Stimulated activated naive CD4-positive, alpha-beta T cell (primary cell): ENCODE measurements around the gene UNC5C.

Experiments used
- DNase-seq, 6 experiments: peaks; one replicate each; lab custom pipeline; 2025; lab: John Stamatoyannopoulos, UW

The UNC5C gene

GRCh38 chr4:95265814-95266740, 282.7 kb downstream of the UNC5C start:
- no peak for DNase-seq

- no peak for DNase-seq
These were observed 283.9 kb downstream of the UNC5C start for GRCh38 chr4:95264843-95265242.

GRCh38 chr4:95263960-95264359, 284.8 kb downstream of the UNC5C start:
- DNase-seq: no peak

- DNase-seq: no peak
These were observed 285.4 kb downstream of the UNC5C start for GRCh38 chr4:95263391-95263790.

- DNase-seq: no peak
These were observed 292.5 kb downstream of the UNC5C start for GRCh38 chr4:95256108-95256835.

- DNase-seq: no peak
These were observed 293.2 kb downstream of the UNC5C start for GRCh38 chr4:95255396-95256107.

DNA sequence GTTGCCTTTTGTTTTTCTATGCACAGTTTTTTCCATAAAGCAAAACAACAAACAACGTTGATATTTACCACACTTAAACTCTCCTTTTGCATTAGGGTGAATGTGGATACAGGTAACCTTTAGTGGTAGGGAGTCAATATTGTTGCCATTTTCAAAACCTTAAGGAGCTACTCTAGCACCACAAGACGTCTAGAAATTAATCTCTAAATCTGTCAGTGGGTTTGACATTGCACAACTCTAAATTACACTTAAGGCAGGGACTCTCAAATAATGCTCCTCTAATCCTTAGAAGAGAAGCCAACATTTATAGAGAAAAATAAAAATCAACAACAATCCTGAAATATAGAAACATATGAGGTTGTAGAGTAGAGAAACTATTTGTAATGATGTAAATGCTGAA, 297.2 kb downstream of the UNC5C start:
- DNase-seq: no peak

- DNase-seq: no peak
These were observed 298.1 kb downstream of the UNC5C start for GRCh38 chr4:95250544-95251137.

DNA sequence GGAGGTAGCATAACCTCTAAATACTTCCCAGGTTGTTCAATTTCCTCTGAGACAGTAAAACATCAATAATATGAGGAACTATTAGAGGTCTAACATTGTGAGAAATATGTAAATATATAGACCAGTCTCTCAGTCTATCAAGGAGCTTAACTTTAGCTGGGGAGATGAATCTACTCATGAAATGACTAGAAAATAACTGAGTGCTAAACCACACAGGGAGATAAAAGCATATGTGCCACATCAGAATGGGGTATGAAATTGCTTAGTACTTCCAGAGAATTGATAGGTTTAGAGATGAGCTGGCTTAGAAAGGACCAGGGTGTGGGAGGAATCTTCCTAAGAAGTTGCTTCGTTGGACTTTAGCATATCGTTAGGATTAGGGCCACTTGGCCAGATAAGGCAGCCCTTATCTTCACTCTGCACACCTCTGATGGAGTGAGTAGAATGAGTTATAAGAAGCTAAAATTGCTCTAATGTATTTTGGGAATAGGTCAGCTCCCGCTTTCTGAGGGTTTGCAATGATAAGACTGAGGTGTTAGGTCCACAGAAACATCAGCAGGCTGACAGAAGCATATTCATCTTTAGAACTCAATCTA, 299.2 kb downstream of the UNC5C start:
- no peak for DNase-seq

DNA sequence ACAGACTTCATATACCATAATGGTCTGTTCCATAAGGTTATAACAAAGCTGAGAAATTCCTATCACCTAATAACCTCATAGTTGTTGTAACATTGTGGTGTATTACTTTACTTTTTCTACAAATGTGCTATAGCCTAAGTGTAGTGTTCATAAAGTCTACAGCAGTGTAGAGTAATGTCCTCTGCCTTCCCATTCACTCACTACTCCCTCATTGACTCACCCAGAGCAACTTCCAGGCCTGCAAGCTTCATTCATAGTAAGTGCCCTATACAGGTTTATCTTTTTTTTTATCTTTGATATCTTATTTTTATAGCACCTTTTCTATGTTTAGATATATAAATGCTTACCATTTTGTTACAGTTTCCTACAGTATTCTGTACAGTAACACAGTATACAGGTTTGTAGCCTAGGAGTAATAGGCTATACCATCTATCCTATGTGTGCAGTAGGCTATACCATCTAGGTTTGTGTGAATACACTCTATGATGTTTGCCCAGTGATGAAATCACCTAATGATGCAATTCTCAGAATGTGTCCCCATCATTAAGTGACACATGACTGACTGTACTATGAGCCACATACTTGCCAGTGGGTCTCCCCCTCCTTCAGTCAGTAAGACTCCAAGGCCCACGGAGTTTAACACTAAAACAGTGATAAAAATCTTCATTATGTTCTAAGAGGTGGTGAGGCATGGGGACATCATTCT, 299.9 kb downstream of the UNC5C start:
- DNase-seq: no peak

- DNase-seq: no peak
These were observed 304.9 kb downstream of the UNC5C start for GRCh38 chr4:95243892-95244291.

DNA sequence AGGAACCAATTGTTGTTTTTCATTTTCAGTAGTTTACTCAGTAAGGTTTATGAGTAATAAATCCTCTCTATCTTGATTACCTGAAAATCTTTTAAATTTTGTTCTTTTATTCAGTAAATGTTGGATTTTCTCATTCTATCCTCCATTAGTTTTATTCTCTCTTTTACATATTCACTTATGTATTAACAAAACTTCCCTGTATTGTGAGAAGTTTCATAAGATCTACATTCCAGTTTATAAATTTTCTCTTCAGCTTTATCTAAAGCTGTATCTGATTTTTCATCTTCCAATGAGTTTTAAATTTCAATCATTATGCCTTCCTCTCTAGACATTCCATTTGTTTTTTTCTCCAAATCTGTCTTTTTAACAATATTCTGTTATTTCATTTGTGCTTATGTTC, 310.2 kb downstream of the UNC5C start:
- DNase-seq: no peak

GRCh38 chr4:95232358-95233156, 316.2 kb downstream of the UNC5C start:
- DNase-seq: no peak

DNA sequence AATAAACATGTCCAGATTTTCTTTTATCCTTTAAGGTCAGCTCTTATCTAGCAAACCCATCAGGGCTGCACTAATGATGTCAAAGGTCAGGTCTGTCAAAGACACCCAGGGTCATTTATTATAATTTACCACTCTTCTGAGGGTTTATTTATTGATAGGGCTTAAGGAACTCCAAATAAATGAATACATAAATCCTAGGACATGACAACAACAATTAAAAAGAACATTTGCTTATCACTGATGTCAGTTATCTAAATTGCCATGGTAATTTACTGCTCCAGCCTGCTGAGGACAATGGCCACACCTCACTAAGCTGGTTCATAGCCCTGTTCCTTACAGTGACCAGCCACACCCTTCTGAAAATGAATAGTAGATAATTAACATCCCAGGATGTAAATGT, 317.1 kb downstream of the UNC5C start:
- no peak for DNase-seq

GRCh38 chr4:95225849-95226248, 322.9 kb downstream of the UNC5C start:
- DNase-seq: no peak

GRCh38 chr4:95224402-95224801, 324.4 kb downstream of the UNC5C start:
- no peak for DNase-seq

- DNase-seq: no peak
These were observed 328.3 kb downstream of the UNC5C start for GRCh38 chr4:95220205-95221175.

DNA sequence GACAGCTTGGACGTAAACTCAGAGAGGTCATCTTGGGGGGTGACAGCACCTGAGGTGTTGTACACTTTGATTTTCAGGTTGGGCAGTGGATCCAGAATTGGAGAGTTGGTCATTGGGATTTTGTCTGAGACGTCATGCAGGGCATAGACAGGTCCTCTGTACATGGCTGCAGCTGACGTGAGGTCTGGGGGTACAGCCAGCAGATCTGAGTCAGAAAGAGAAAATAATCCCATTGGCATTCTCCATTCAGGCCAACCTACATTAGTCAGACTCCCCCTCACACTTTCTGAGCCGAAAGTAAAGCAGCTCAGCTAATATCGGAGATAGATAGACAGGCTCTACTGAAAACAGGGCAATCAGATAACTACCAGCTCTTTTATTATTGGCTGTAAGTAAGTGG, 329.7 kb downstream of the UNC5C start:
- DNase-seq: no peak

- DNase-seq: no peak
These were observed 331.6 kb downstream of the UNC5C start for GRCh38 chr4:95217197-95217596.
